GM19043 (cell line): ENCODE measurements around the gene SINHCAF.

ENCODE experiments used
- ATAC-seq: cut with Tn5 transposase; IDR thresholded peaks from one replicate; pipeline ENCODE4 v1.9.1; 2021; ENCODE audit warnings: low read depth; ENCODE audit not compliant: unreplicated experiment

Gene SINHCAF

GRCh38 chr12:31235868-31236395 lies 90.0 kb downstream of the SINHCAF start:
- ATAC-seq = no peak

- no peak for ATAC-seq
Observed at GRCh38 chr12:31234955-31235867, 90.7 kb downstream of the SINHCAF start.

- no peak for ATAC-seq
Observed at GRCh38 chr12:31234053-31234840, 91.7 kb downstream of the SINHCAF start.

- no peak for ATAC-seq
Observed at GRCh38 chr12:31233061-31233730, 92.8 kb downstream of the SINHCAF start.

GRCh38 chr12:31232361-31232965 lies 93.5 kb downstream of the SINHCAF start:
- no peak for ATAC-seq

GRCh38 chr12:31231611-31232360 lies 94.2 kb downstream of the SINHCAF start:
- no peak for ATAC-seq
